Small intestine (tissue), 7 donors: ENCODE data around the gene AANAT. TPM values are rescaled to one million over a fixed set of nuclear protein-coding genes. Genes with fewer than 3 reads are reported as not detected.

Experiments
- DNase-seq, 2 donors: peaks; one replicate each; pipeline versions ENCODE4 v3.0.0 to v3.0.0-alpha.2; 2013
- FAIRE-seq: peaks from 2 replicates; lab custom pipeline; 2012; peaks lifted over from hg19 to GRCh38; lab: Jason Lieb, UNC
- H3K27ac ChIP-seq, 3 donors: one replicate each; pipeline ENCODE4 v1.5.1; 2013; ENCODE audit warnings: low read length in 2 of 3, mild to moderate bottlenecking in 2 of 3, control low read depth in 1 of 3, inconsistent platforms in 1 of 3, low read depth in 1 of 3, moderate library complexity in 1 of 3
- H3K27me3 ChIP-seq, 3 donors: one replicate each; pipeline ENCODE4 v1.6.1; 2013; ENCODE audit warnings: low read length in 3 of 3, inconsistent platforms in 1 of 3; ENCODE audit not compliant: control insufficient read depth in 3 of 3, insufficient read depth in 3 of 3
- H3K36me3 ChIP-seq, 3 donors: one replicate each; pipeline ENCODE4 v1.6.1; 2013; ENCODE audit warnings: low read length in 3 of 3, inconsistent platforms in 1 of 3, low read depth in 1 of 3, mild to moderate bottlenecking in 1 of 3, moderate library complexity in 1 of 3; ENCODE audit not compliant: control insufficient read depth in 3 of 3, insufficient read depth in 2 of 3
- H3K4me1 ChIP-seq, 3 donors: one replicate each; pipeline ENCODE4 v1.6.1; 2013; ENCODE audit warnings: low read length in 2 of 3, inconsistent platforms in 1 of 3, low read depth in 1 of 3, mild to moderate bottlenecking in 1 of 3, moderate library complexity in 1 of 3; ENCODE audit not compliant: control insufficient read depth in 3 of 3, insufficient read depth in 2 of 3
- H3K4me3 ChIP-seq, 3 donors: one replicate each; pipeline ENCODE4 v1.5.1; 2013; ENCODE audit warnings: low read length in 3 of 3, control low read depth in 1 of 3, inconsistent platforms in 1 of 3, low read depth in 1 of 3, mild to moderate bottlenecking in 1 of 3, moderate library complexity in 1 of 3
- H3K9me3 ChIP-seq, 2 donors: one replicate each; pipeline ENCODE4 v1.6.1; 2013; ENCODE audit warnings: low read depth in 1 of 2, low read length in 1 of 2; ENCODE audit not compliant: control insufficient read depth in 2 of 2, insufficient read depth in 1 of 2
- WGBS, 3 donors: extraction: QIAGEN DNeasy Blood & Tissue Kit; methylation state at CpG; one replicate each; pipeline ENCODE4 v1.1.7; 2013; 5-methylcytosine and 5-hydroxymethylcytosine counted together
- polyA plus RNA-seq, 4 donors: library from polyadenylated mRNA; stranded (reverse) in 3 of 4; unstranded in 1 of 4; fragments of 200-250 nt in 3 of 4; fragments of 120-200 nt in 1 of 4; gene quantifications; one replicate each; pipeline versions ENCODE4 v1.2.1 to v1.2.3, GENCODE V29; 2013
- donor health status: healthy with polysubstance abuse.
- donor health status: control.
- donor health status: control.
- donor health status: Bipolar disorder and iron deficiency.
- donor health status: healthy.

Gene AANAT
- polyA plus RNA-seq, 4 donors: 0.18 TPM; not detected in 3

DNA sequence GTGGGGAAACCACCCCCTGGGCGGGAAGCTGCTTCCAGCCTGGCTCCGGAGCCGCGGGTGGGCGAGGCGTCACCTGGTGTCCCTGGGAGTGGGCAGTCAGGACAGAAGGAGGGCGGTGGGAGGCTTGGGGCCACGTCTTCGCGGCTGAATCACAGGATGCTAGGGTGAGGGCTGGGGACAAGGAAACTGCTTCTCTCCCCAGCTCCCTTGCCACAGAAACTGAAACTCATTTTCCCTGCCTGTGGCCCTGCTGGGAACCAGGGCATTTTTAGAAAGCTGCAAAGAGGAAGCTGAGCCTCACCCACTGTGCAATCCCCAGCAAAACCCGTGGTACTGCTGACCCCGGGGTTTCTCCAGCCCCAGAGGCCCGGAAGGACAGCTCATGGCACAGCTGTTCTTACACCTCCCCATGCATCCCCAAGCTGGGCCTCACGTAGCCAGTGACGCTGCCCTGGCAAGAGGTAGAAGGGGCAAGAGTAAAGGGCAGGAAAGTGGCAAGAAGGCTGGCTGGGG, 25.6 kb downstream of the AANAT start:
- no peak for FAIRE-seq
- DNase-seq: peak; percentile 72 to 87
- Histone ChIP-seq H3K36me3 (peaks cover 0 to 24% (median 1%) of the 10 kb centered on the region in 3 donors), H3K9me3 (no peaks in the 10 kb centered on the region), H3K4me1 (peaks cover 4 to 81% (median 29%) of the 10 kb centered on the region in 3 donors), H3K27ac (peak overlapping the region; percentile 69 to 92 (median 91)), H3K27me3 (no peaks in the 10 kb centered on the region), H3K4me3 (peak overlapping the region in 2 of 3 donors; percentile 8 to 35)
- WGBS, 3 donors: 1 to 9% (median 5%) methylated on average over 14 to 15 of the region's 15 CpGs

- 43 to 51% (median 47%) methylated on average over 21 of the region's 21 CpGs for WGBS, 3 donors
- Histone ChIP-seq H3K36me3 (peaks cover 0 to 24% (median 0%) of the 10 kb centered on the region in 3 donors), H3K9me3 (no peaks in the 10 kb centered on the region), H3K4me1 (peaks cover 4 to 87% (median 29%) of the 10 kb centered on the region in 3 donors), H3K27me3 (no peaks in the 10 kb centered on the region), H3K27ac (peak overlapping the region; percentile 69 to 92 (median 91)), H3K4me3 (peak overlapping the region in 1 of 3 donors; percentile 35)
- FAIRE-seq: no peak
- peak in 1 of 2 donors; percentile 36 for DNase-seq
Observed at GRCh38 chr17:76493505-76494167, 26.2 kb downstream of the AANAT start.

GRCh38 chr17:76495663-76496400, 28.4 kb downstream of the AANAT start:
- peaks cover 0 to 22% (median 0%) of the 10 kb centered on the region in 3 donors for H3K36me3 ChIP-seq
- peak overlapping the region in 1 of 3 donors; percentile 70 for H3K27ac ChIP-seq
- WGBS, 3 donors: 57 to 81% (median 64%) methylated on average over 16 of the region's 16 CpGs
- no peaks in the 10 kb centered on the region for H3K9me3 ChIP-seq
- H3K4me1 ChIP-seq: peaks cover 9 to 91% (median 37%) of the 10 kb centered on the region in 3 donors
- DNase-seq (peak in 1 of 2 donors; percentile 76), FAIRE-seq (no peak)
- H3K27me3 ChIP-seq: no peaks in the 10 kb centered on the region
- no peak overlapping the region for H3K4me3 ChIP-seq

DNA sequence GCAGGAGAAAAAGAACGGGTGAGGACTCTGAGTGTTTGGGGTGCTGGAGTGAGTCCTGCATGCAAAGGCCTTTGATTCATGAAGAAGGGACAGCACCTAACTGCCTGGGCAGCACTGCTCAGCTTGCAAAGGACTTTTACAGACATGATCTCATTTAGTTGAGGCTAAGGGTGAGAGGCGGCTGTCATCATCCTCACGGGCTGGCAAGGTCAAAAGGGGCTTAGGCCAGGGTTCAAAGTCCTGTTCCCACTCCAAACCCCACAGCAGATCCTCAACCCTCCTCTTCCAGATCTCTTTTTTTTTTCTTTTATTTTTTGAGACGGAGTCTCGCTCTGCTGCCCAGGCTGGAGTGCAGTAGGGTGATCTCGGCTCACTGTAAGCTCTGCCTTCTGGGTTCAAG, 29.1 kb downstream of the AANAT start:
- DNase-seq (no peak), FAIRE-seq (no peak)
- Histone ChIP-seq H3K36me3 (peaks cover 0 to 22% (median 0%) of the 10 kb centered on the region in 3 donors), H3K27me3 (no peaks in the 10 kb centered on the region), H3K4me1 (peaks cover 9 to 85% (median 30%) of the 10 kb centered on the region in 3 donors), H3K27ac (peak overlapping the region in 1 of 3 donors; percentile 18), H3K9me3 (no peaks in the 10 kb centered on the region), H3K4me3 (no peak overlapping the region)
- 79 to 87% (median 82%) methylated on average over 6 of the region's 6 CpGs for WGBS, 3 donors

DNA sequence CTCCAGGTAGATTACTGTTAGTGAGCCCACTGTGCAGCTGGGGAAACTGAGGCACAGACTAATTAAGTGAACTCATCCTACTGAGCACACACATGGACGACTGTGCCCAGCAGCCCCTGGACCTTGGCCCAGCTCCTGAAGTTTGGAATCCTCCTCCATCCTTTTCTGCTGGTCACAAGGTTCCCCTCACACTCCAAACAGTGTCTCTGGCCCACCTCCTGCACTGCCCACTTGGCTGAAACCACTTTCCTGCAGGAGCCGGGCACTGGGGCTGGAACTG, 30.2 kb downstream of the AANAT start:
- H3K27ac ChIP-seq: peak overlapping the region in 2 of 3 donors; percentile 70 to 85
- 21 to 40% (median 29%) methylated on average over 2 of the region's 2 CpGs for WGBS, 3 donors
- DNase-seq (no peak), FAIRE-seq (no peak)
- H3K9me3 ChIP-seq: no peaks in the 10 kb centered on the region
- H3K36me3 ChIP-seq: peaks cover 0 to 22% (median 0%) of the 10 kb centered on the region in 3 donors
- peaks cover 9 to 85% (median 26%) of the 10 kb centered on the region in 3 donors for H3K4me1 ChIP-seq
- H3K27me3 ChIP-seq: no peaks in the 10 kb centered on the region
- no peak overlapping the region for H3K4me3 ChIP-seq

DNA sequence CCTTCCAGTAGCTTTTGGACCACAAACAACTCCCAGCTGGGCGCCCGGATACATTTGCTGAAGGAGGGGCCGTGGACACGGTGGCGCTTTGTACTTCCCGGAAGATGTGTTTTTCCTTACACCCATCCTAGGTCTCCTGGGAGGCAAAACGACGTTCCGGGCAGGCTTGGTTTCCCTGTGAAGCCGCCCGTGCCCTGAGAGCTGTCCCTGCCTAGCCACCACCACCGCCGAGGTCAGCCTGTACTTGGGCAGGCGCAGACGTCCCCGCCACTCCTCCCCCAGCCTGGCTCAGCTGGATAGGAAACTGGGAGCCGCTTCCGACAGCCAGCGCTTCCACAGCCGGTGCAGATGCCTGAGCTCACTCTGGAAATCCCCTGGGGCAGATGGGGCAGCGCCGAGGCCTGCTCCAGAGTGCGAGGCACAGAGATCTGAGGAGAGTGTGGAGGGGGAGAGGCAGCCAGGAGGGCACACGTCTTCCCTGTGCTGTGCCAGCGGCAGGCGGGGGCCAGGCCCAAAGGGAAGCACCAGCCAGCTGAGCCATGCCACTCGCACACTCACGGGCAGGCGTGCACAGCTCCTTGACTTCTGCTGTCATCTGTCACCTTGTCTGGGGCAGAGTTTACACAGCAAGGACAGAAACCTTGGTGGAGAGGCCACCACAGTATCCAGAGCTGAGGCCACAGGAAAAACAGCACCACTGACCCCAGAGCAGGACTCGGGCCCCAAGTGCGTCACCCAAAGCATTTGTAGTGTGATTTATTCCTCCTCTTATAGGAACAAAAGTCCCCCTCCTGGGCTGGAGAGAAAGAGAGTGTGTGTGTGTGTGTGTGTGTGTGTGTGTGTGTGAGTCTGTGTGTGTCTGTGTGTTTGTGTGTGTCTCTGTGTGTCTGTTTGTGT, 30.8 kb downstream of the AANAT start:
- Histone ChIP-seq H3K4me1 (peaks cover 9 to 79% (median 26%) of the 10 kb centered on the region in 3 donors), H3K4me3 (peak overlapping the region in 1 of 3 donors; percentile 7)
- no peak for FAIRE-seq

DNA sequence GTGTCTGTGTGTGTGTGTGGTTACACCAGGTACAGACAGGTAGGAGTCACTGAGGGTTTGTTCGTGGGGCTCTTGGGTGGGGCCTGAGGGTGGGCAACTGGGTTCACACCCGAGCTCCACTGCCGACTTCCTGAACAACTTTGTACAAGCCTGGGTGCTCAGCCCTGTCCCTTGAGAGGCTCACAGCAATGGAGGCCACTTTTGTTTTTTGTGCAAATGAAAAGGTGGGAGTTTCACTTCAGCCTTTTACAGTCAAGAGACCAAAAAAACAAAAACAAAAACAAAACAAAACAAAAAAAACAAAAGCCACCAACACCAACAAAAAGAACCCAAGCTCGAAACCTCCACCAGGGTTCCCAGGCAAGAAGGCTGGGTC, 31.5 kb downstream of the AANAT start:
- H3K27me3 ChIP-seq: no peaks in the 10 kb centered on the region
- no peak overlapping the region for H3K4me3 ChIP-seq
- DNase-seq (no peak), FAIRE-seq (no peak)
- WGBS, 3 donors: 22 to 42% (median 35%) methylated on average over 4 of the region's 4 CpGs
- H3K36me3 ChIP-seq: peaks cover 0 to 22% (median 0%) of the 10 kb centered on the region in 3 donors
- H3K27ac ChIP-seq: peak overlapping the region; percentile 5 to 85 (median 70)
- H3K4me1 ChIP-seq: peaks cover 9 to 73% (median 20%) of the 10 kb centered on the region in 3 donors
- H3K9me3 ChIP-seq: no peaks in the 10 kb centered on the region

More for the DNA sequence above, 30.8 kb downstream of the AANAT start:
- H3K27ac ChIP-seq: peak overlapping the region; percentile 5 to 85 (median 70)
- 25 to 30% (median 26%) methylated on average over 30 to 31 of the region's 31 CpGs for WGBS, 3 donors
- peaks cover 0 to 22% (median 0%) of the 10 kb centered on the region in 3 donors for H3K36me3 ChIP-seq
- peak; percentile 60 to 67 for DNase-seq
- H3K27me3 ChIP-seq: no peaks in the 10 kb centered on the region
- H3K9me3 ChIP-seq: no peaks in the 10 kb centered on the region
